Mesendoderm (in vitro differentiated cells): ENCODE data around the gene PGAP6.
A peak's percentile ranks its signal among the peaks of the same experiment; 100 is the strongest.
"Not testable (repeated sequence)": the region's sequence is repeated elsewhere in the genome, so short reads cannot be mapped to it uniquely, and the experiment has no call there.

Experiments
- DNase-seq: peaks from one replicate; pipeline ENCODE4 v3.0.0; 2013
- H2AK5ac ChIP-seq: 2 replicates; pipeline ENCODE4 v1.6.1; 2013; ENCODE audit warnings: low read length, inconsistent platforms
- H2BK120ac ChIP-seq: 2 replicates; pipeline ENCODE4 v1.6.1; 2013; ENCODE audit warnings: low read depth, mild to moderate bottlenecking, low read length, moderate library complexity, mixed read lengths
- H2BK15ac ChIP-seq: replicated peaks from 2 replicates; pipeline ENCODE4 v1.6.1; 2013; ENCODE audit warnings: low read depth, mild to moderate bottlenecking, moderate library complexity
- H2BK5ac ChIP-seq: 2 replicates; pipeline ENCODE4 v1.6.1; 2013; ENCODE audit warnings: low read length, inconsistent platforms
- H3K18ac ChIP-seq: 2 replicates; pipeline ENCODE4 v1.6.1; 2013; ENCODE audit warnings: mild to moderate bottlenecking, low read length, mixed read lengths
- H3K23ac ChIP-seq: one replicate; pipeline ENCODE4 v1.6.1; 2013; ENCODE audit warnings: low read length
- H3K27ac ChIP-seq: 2 replicates; pipeline ENCODE4 v1.5.1; 2013; ENCODE audit warnings: low read depth, mild to moderate bottlenecking, inconsistent platforms, low read length, moderate library complexity
- H3K27me3 ChIP-seq: 2 replicates; pipeline ENCODE4 v1.6.1; 2013; ENCODE audit warnings: low read length, control low read depth, mild to moderate bottlenecking, inconsistent platforms; ENCODE audit not compliant: insufficient read depth, poor library complexity
- H3K36me3 ChIP-seq: 2 replicates; pipeline ENCODE4 v1.6.1; 2013; ENCODE audit warnings: low read length, inconsistent platforms; ENCODE audit not compliant: control insufficient read depth, insufficient read depth
- H3K4ac ChIP-seq: one replicate; pipeline ENCODE4 v1.6.1; 2013; ENCODE audit warnings: low read depth, mild to moderate bottlenecking, low read length, moderate library complexity
- H3K4me1 ChIP-seq: 2 replicates; pipeline ENCODE4 v1.6.1; 2013; ENCODE audit warnings: low read depth, low read length, inconsistent platforms; ENCODE audit not compliant: control insufficient read depth
- H3K4me2 ChIP-seq: 2 replicates; pipeline ENCODE4 v1.6.1; 2013; ENCODE audit warnings: low read length
- H3K4me3 ChIP-seq: 2 replicates; pipeline ENCODE4 v1.5.1; 2013; ENCODE audit warnings: mild to moderate bottlenecking, low read length
- H3K56ac ChIP-seq: one replicate; pipeline ENCODE4 v1.6.1; 2013; ENCODE audit warnings: low read length
- H3K79me1 ChIP-seq: 2 replicates; pipeline ENCODE4 v1.6.1; 2013; ENCODE audit warnings: low read length, inconsistent platforms
- H3K79me2 ChIP-seq: 2 replicates; pipeline ENCODE4 v1.6.1; 2013; ENCODE audit warnings: mild to moderate bottlenecking, low read length; ENCODE audit not compliant: control insufficient read depth, insufficient read depth
- H3K9ac ChIP-seq: 2 replicates; pipeline ENCODE4 v1.6.1; 2013; ENCODE audit warnings: low read length, inconsistent platforms
- H4K5ac ChIP-seq: one replicate; pipeline ENCODE4 v1.6.1; 2013; ENCODE audit warnings: low read length
- H4K8ac ChIP-seq: one replicate; pipeline ENCODE4 v1.6.1; 2013; ENCODE audit warnings: low read depth, mild to moderate bottlenecking, control low read depth, low read length, moderate library complexity
- WGBS: extraction: QIAGEN DNeasy Blood & Tissue Kit; methylation state at CpG from one replicate; pipeline ENCODE4 v1.1.7; 2013; ENCODE audit warnings: low lambda C conversion rate, missing lambda C conversion rate; ENCODE audit not compliant: insufficient coverage; ENCODE audit errors: extremely low coverage; 5-methylcytosine and 5-hydroxymethylcytosine counted together

PGAP6 gene

GRCh38 chr16:341095-341973, 40.4 kb downstream of the PGAP6 start:
- WGBS, result no CpG with 5 or more reads among the region's 47 CpGs
- not testable (repeated sequence) for H2BK5ac ChIP-seq, H3K4me3 ChIP-seq

DNA sequence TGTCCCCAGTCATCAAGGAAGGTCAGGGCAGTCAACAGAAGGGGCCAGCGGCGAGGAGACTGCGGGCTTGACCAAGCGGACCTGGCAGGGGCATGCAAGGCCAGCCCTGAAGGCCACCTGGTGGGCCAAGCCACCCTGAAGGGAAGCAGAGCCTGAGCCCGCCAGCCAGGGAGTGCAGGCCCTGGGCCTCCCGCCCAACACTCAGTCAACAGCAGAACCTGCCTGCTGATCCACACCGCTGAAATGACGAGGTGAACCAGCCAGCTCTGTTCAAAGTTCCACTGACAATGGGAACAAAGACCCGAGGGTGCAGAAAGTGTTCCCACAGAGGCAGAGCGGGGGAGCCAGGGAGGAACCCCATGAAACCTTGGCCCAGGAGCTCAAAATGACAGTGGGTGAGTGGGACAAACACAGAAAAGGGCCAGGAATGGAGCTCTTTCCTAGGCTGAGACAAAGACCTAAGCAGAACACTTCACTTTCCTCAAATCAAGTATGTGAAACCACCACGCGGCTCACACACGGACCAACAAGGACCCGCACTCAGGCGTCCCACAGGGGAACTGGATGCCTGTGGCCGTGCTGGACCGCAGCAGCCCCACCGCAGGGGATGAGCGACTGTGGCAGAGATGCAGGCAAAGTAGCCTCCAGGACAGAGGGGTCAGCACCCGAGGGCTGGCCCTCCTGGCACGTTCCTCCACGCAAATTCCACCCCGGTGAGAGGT, 41.2 kb downstream of the PGAP6 start:
- Histone ChIP-seq H2BK5ac (no peak overlapping the region), H2AK5ac (no peak overlapping the region), H4K8ac (no peak overlapping the region), H2BK120ac (no peak overlapping the region), H3K9ac (no peak overlapping the region), H3K27me3 (no peaks in the 10 kb centered on the region), H3K23ac (peak overlapping the region; percentile 24), H3K4me1 (no peaks in the 10 kb centered on the region), H4K5ac (no peak overlapping the region), H2BK15ac (no peak overlapping the region), H3K79me1 (peaks cover 22% of the 10 kb centered on the region), H3K18ac (no peak overlapping the region), H3K4ac (no peak overlapping the region), H3K36me3 (peaks cover 3% of the 10 kb centered on the region), H3K56ac (no peak overlapping the region), H3K4me3 (no peak overlapping the region), H3K4me2 (no peak overlapping the region), H3K27ac (no peak overlapping the region), H3K79me2 (peaks cover 70% of the 10 kb centered on the region)
- WGBS, result no CpG with 5 or more reads among the region's 23 CpGs
- DNase-seq, result no peak

More at GRCh38 chr16:341095-341973, 40.4 kb downstream of the PGAP6 start:
- H3K27me3 ChIP-seq, H3K56ac ChIP-seq, H3K18ac ChIP-seq, H3K4ac ChIP-seq, H3K4me1 ChIP-seq, H2BK120ac ChIP-seq, H3K27ac ChIP-seq, H3K9ac ChIP-seq, H4K8ac ChIP-seq, H3K4me2 ChIP-seq, H2AK5ac ChIP-seq, H3K23ac ChIP-seq, H2BK15ac ChIP-seq, DNase-seq, H4K5ac ChIP-seq, H3K36me3 ChIP-seq: not testable (repeated sequence)
- Histone ChIP-seq H3K79me1 (peaks cover 23% of the 10 kb centered on the region), H3K79me2 (peaks cover 69% of the 10 kb centered on the region)

GRCh38 chr16:339680-340079, 42.1 kb downstream of the PGAP6 start:
- Histone ChIP-seq H3K23ac (no peak overlapping the region), H3K56ac (no peak overlapping the region), H2BK120ac (no peak overlapping the region), H4K5ac (no peak overlapping the region), H3K9ac (no peak overlapping the region), H3K4me2 (no peak overlapping the region), H2BK5ac (no peak overlapping the region), H2BK15ac (no peak overlapping the region), H3K27ac (no peak overlapping the region), H2AK5ac (no peak overlapping the region), H3K18ac (no peak overlapping the region), H3K27me3 (no peaks in the 10 kb centered on the region), H3K36me3 (no peaks in the 10 kb centered on the region), H4K8ac (no peak overlapping the region), H3K4ac (no peak overlapping the region), H3K4me3 (no peak overlapping the region), H3K79me2 (peaks cover 71% of the 10 kb centered on the region), H3K4me1 (no peaks in the 10 kb centered on the region), H3K79me1 (peaks cover 20% of the 10 kb centered on the region)
- no CpG with 5 or more reads among the region's 5 CpGs for WGBS
- no peak for DNase-seq

DNA sequence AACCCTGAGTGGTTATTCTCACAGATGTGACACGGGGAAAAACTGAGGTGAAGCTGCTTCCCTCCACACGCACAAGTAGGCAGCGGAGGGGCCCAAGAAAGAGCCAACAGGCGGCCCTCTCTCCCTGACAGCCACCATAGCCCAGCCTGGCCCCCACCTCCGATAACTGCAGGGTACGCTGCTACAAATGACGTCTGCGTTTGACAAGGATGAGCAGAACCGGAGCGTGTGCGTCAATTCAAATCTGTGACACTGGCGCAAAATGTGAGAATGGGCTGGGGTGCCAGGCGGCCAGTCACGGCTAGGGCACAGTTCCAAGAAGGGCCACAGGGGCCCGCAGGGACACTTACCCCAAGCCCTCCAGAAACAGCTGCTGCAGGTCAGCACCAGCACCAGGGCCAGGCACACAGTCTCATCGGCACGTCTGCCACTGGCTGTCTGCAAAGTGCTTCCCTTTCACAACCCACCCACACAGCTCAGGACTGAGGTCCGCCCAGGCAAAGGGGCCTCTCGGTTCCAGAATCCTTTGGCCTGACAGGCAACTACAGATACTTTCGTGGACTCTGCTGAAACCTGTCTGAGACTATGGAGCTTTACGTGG, 43.7 kb downstream of the PGAP6 start:
- no peaks in the 10 kb centered on the region for H3K27me3 ChIP-seq
- no peak for DNase-seq
- H3K79me2 ChIP-seq, result peaks cover 76% of the 10 kb centered on the region
- H3K4me2 ChIP-seq, result no peak overlapping the region
- H3K4ac ChIP-seq, result no peak overlapping the region
- no peak overlapping the region for H2AK5ac ChIP-seq
- H3K4me3 ChIP-seq, result no peak overlapping the region
- H2BK5ac ChIP-seq, result no peak overlapping the region
- H4K5ac ChIP-seq, result no peak overlapping the region
- H3K4me1 ChIP-seq, result no peaks in the 10 kb centered on the region
- no peak overlapping the region for H3K18ac ChIP-seq
- no peak overlapping the region for H2BK15ac ChIP-seq
- no peak overlapping the region for H3K27ac ChIP-seq
- no CpG with 5 or more reads among the region's 21 CpGs for WGBS
- H3K36me3 ChIP-seq, result no peaks in the 10 kb centered on the region
- no peak overlapping the region for H3K9ac ChIP-seq
- H2BK120ac ChIP-seq, result no peak overlapping the region
- H3K23ac ChIP-seq, result no peak overlapping the region
- no peak overlapping the region for H4K8ac ChIP-seq
- H3K79me1 ChIP-seq, result peaks cover 28% of the 10 kb centered on the region
- no peak overlapping the region for H3K56ac ChIP-seq

- H2BK5ac ChIP-seq, result no peak overlapping the region
- no peak overlapping the region for H3K4me3 ChIP-seq
- H3K4ac ChIP-seq, result no peak overlapping the region
- H3K56ac ChIP-seq, result no peak overlapping the region
- no peak overlapping the region for H3K4me2 ChIP-seq
- H3K27me3 ChIP-seq, result no peaks in the 10 kb centered on the region
- H3K18ac ChIP-seq, result no peak overlapping the region
- H3K36me3 ChIP-seq, result no peaks in the 10 kb centered on the region
- H2BK120ac ChIP-seq, result no peak overlapping the region
- no CpG with 5 or more reads among the region's 10 CpGs for WGBS
- no peak overlapping the region for H2BK15ac ChIP-seq
- peaks cover 70% of the 10 kb centered on the region for H3K79me2 ChIP-seq
- no peak for DNase-seq
- H3K4me1 ChIP-seq, result no peaks in the 10 kb centered on the region
- no peak overlapping the region for H3K9ac ChIP-seq
- H3K79me1 ChIP-seq, result peaks cover 24% of the 10 kb centered on the region
- no peak overlapping the region for H3K27ac ChIP-seq
- no peak overlapping the region for H4K8ac ChIP-seq
- H2AK5ac ChIP-seq, result no peak overlapping the region
- H4K5ac ChIP-seq, result no peak overlapping the region
- H3K23ac ChIP-seq, result no peak overlapping the region
Observed at GRCh38 chr16:337437-337836, 44.3 kb downstream of the PGAP6 start.
